Stimulated activated naive CD8-positive, alpha-beta T cell treated with anti-CD3 and anti-CD28 coated beads, Interleukin-15, Interleukin-2, amounts not matched to agents 100 U/mL and 50 U/mL, for 24 hours (primary cell): ENCODE results near the gene SLX9.

Source experiments
- ATAC-seq: fragments of 150-1000 bp; cut with Tn5 transposase; one replicate; pipeline ENCODE4 v1.10.0; 2021
- DNase-seq: peaks from one replicate; pipeline ENCODE4 v3.0.0; 2021

The SLX9 gene

GRCh38 chr21:44947111-44947929 lies 7.5 kb downstream of the SLX9 start:
- DNase-seq (no peak), ATAC-seq (no peak)

GRCh38 chr21:44947930-44948331 lies 8.1 kb downstream of the SLX9 start:
- no peak for ATAC-seq
- DNase-seq, result no peak

GRCh38 chr21:44948426-44949120 lies 8.7 kb downstream of the SLX9 start:
- ATAC-seq, result no peak
- no peak for DNase-seq

GRCh38 chr21:44949161-44949778 lies 9.4 kb downstream of the SLX9 start:
- ATAC-seq (peak; percentile 47), DNase-seq (no peak)

GRCh38 chr21:44949779-44950198 lies 10.0 kb downstream of the SLX9 start:
- ATAC-seq (peak; percentile 76), DNase-seq (peak; percentile 88)

GRCh38 chr21:44950351-44950750 lies 10.5 kb downstream of the SLX9 start:
- DNase-seq (no peak), ATAC-seq (no peak)

GRCh38 chr21:44951186-44951915 lies 11.5 kb downstream of the SLX9 start:
- ATAC-seq, result no peak
- no peak for DNase-seq

- ATAC-seq, result no peak
- DNase-seq, result no peak
Measured at GRCh38 chr21:44952116-44952928, 12.5 kb downstream of the SLX9 start.

GRCh38 chr21:44952929-44953627 lies 13.2 kb downstream of the SLX9 start:
- no peak for ATAC-seq

GRCh38 chr21:44953628-44954021 lies 13.8 kb downstream of the SLX9 start:
- DNase-seq (no peak), ATAC-seq (no peak)

More at GRCh38 chr21:44952929-44953627, 13.2 kb downstream of the SLX9 start:
- DNase-seq, result no peak

GRCh38 chr21:44954281-44954771 lies 14.5 kb downstream of the SLX9 start:
- DNase-seq (no peak), ATAC-seq (no peak)

GRCh38 chr21:44955141-44955797 lies 15.4 kb downstream of the SLX9 start:
- DNase-seq (no peak), ATAC-seq (no peak)

GRCh38 chr21:44955798-44956175 lies 16.0 kb downstream of the SLX9 start:
- DNase-seq (no peak), ATAC-seq (no peak)

GRCh38 chr21:44956356-44957046 lies 16.7 kb downstream of the SLX9 start:
- no peak for DNase-seq
- no peak for ATAC-seq

GRCh38 chr21:44957047-44957831 lies 17.4 kb downstream of the SLX9 start:
- DNase-seq (no peak), ATAC-seq (no peak)

GRCh38 chr21:44957901-44958451 lies 18.1 kb downstream of the SLX9 start:
- ATAC-seq (no peak), DNase-seq (no peak)

- ATAC-seq (no peak), DNase-seq (no peak)
Measured at GRCh38 chr21:44958471-44959191, 18.8 kb downstream of the SLX9 start.
